Measurements from ENCODE around the gene KBTBD4. TPM values are rescaled to one million over a fixed set of nuclear protein-coding genes. Genes with fewer than 3 reads are reported as not detected.

Gene KBTBD4
- total RNA-seq, 1 experiment from 2014 or later = 42.8 TPM

DNA sequence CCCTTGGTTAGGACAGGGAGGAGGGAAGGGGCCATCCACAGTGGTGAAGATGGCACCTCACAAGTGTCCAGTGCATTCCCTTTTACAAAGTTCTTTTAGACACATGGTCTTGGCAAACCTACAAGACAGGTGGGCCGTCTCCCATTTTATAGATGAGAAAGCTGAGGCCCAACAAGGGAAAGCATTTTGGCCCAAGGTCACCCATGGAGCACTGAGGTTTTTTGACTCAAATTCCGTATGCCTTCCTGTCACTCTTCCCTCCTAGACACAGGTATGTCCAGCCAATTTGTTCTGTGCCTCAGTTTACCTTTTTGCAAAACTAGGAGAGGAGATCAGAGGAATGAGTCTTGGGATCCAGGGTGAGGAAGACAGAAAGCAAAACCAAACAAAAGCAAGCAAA is 14.2 kb upstream of the KBTBD4 start:
- no peak for DNase-seq (ENCODE audit: low spot score)
- no peaks in the 10 kb centered on the region for H3K4me1 ChIP-seq (ENCODE audit: insufficient read depth, low read length, poor library complexity, severe bottlenecking)
- H3K9me3 ChIP-seq (ENCODE audit: low read depth, low read length, poor library complexity, severe bottlenecking) = no peaks in the 10 kb centered on the region
- TF ChIP-seq EZH2 (IDR thresholded peaks at IDR 0.05; ENCODE audit: borderline replicate concordance, low read depth, low read length, poor library complexity, severe bottlenecking) = no peak
- TF ChIP-seq, protein P1, sequence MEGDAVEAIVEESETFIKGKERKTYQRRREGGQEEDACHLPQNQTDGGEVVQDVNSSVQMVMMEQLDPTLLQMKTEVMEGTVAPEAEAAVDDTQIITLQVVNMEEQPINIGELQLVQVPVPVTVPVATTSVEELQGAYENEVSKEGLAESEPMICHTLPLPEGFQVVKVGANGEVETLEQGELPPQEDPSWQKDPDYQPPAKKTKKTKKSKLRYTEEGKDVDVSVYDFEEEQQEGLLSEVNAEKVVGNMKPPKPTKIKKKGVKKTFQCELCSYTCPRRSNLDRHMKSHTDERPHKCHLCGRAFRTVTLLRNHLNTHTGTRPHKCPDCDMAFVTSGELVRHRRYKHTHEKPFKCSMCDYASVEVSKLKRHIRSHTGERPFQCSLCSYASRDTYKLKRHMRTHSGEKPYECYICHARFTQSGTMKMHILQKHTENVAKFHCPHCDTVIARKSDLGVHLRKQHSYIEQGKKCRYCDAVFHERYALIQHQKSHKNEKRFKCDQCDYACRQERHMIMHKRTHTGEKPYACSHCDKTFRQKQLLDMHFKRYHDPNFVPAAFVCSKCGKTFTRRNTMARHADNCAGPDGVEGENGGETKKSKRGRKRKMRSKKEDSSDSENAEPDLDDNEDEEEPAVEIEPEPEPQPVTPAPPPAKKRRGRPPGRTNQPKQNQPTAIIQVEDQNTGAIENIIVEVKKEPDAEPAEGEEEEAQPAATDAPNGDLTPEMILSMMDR (conservative IDR thresholded peaks at IDR 0.05; ENCODE audit: low read depth, low read length) = no peak
- H3K27me3 ChIP-seq (replicated peaks; ENCODE audit: insufficient read depth, low read depth, low read length, poor library complexity) = peaks cover 32% of the 10 kb centered on the region
- H3K27ac ChIP-seq (ENCODE audit: low read depth, low read length, poor library complexity, severe bottlenecking) = no peak overlapping the region
- no TSS peak for BruUV-seq (replicated peaks)
- CTCF ChIA-PET = no interaction called here
- no peaks in the 10 kb centered on the region for H3K36me3 ChIP-seq (ENCODE audit: insufficient read depth, low read length, poor library complexity, severe bottlenecking)
- POLR2A ChIA-PET (ENCODE audit: low non-redundant PET) = interaction anchor here (0.7 kb wide), 1 partner anchor 168 kb away, joined by 4 read pairs; no protein-coding TSS in a partner anchor
- intact Hi-C loops (cut with micrococcal nuclease; ENCODE audit: unreplicated experiment) = no loop called here
- H3K4me3 ChIP-seq (ENCODE audit: low read depth, low read length, poor library complexity, severe bottlenecking) = no peak overlapping the region

- no peak for TF ChIP-seq EZH2 (IDR thresholded peaks at IDR 0.05; ENCODE audit: borderline replicate concordance, low read depth, low read length, poor library complexity, severe bottlenecking)
- ChIA-PET CTCF (interaction anchor here (0.5 to 0.7 kb wide), 2 partner anchors 39 to 66 kb away, joined by 3 to 5 read pairs; no protein-coding TSS in a partner anchor), POLR2A (ENCODE audit: low non-redundant PET) (no interaction called here)
- no peak overlapping the region for H3K27ac ChIP-seq (ENCODE audit: low read depth, low read length, poor library complexity, severe bottlenecking)
- DNase-seq (ENCODE audit: low spot score) = no peak
- no peaks in the 10 kb centered on the region for H3K4me1 ChIP-seq (ENCODE audit: insufficient read depth, low read length, poor library complexity, severe bottlenecking)
- peaks cover 32% of the 10 kb centered on the region for H3K27me3 ChIP-seq (replicated peaks; ENCODE audit: insufficient read depth, low read depth, low read length, poor library complexity)
- no peak overlapping the region for H3K4me3 ChIP-seq (ENCODE audit: low read depth, low read length, poor library complexity, severe bottlenecking)
- H3K36me3 ChIP-seq (ENCODE audit: insufficient read depth, low read length, poor library complexity, severe bottlenecking) = no peaks in the 10 kb centered on the region
- BruUV-seq (replicated peaks) = no TSS peak
- intact Hi-C loops (cut with micrococcal nuclease; ENCODE audit: unreplicated experiment) = no loop called here
- H3K9me3 ChIP-seq (ENCODE audit: low read depth, low read length, poor library complexity, severe bottlenecking) = no peaks in the 10 kb centered on the region
Measured at GRCh38 chr11:47592251-47592650, 13.5 kb upstream of the KBTBD4 start.

DNA sequence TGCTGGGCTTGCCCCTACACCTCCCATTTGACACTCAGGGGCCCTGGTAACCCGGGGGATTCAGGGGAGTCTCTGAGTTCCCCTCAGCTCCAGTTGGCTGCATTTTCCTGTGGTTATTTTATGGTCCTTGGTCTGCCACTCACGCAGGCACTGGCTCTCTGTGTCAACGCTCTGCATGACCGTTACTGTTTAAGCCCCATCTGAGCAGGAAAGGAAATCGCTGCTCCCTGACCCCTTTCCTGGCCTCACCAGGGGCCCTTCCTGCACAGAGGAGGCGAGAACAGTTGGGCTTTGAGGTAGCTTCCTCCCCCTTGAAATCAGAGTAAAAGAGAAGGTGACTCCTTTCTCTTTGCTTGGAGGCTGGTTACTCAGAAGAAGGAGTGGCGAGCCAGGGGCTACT is 13.0 kb upstream of the KBTBD4 start:
- no TSS peak for BruUV-seq (replicated peaks)
- ChIA-PET CTCF (interaction anchor here (0.5 to 0.7 kb wide), 4 partner anchors 38 to 137 kb away, joined by 3 to 6 read pairs (median 4); no protein-coding TSS in a partner anchor), POLR2A (ENCODE audit: low non-redundant PET) (no interaction called here)
- H3K9me3 ChIP-seq (ENCODE audit: low read depth, low read length, poor library complexity, severe bottlenecking) = no peaks in the 10 kb centered on the region
- no peaks in the 10 kb centered on the region for H3K4me1 ChIP-seq (ENCODE audit: insufficient read depth, low read length, poor library complexity, severe bottlenecking)
- no peak overlapping the region for H3K27ac ChIP-seq (ENCODE audit: low read depth, low read length, poor library complexity, severe bottlenecking)
- intact Hi-C loops (cut with micrococcal nuclease; ENCODE audit: unreplicated experiment) = no loop called here
- DNase-seq (ENCODE audit: low spot score) = no peak
- H3K36me3 ChIP-seq (ENCODE audit: insufficient read depth, low read length, poor library complexity, severe bottlenecking) = no peaks in the 10 kb centered on the region
- peaks cover 32% of the 10 kb centered on the region for H3K27me3 ChIP-seq (replicated peaks; ENCODE audit: insufficient read depth, low read depth, low read length, poor library complexity)
- TF ChIP-seq EZH2 (IDR thresholded peaks at IDR 0.05; ENCODE audit: borderline replicate concordance, low read depth, low read length, poor library complexity, severe bottlenecking) = no peak
- TF ChIP-seq, protein P1 (conservative IDR thresholded peaks at IDR 0.05; ENCODE audit: low read depth, low read length) = no peak
- H3K4me3 ChIP-seq (ENCODE audit: low read depth, low read length, poor library complexity, severe bottlenecking) = no peak overlapping the region

Measured in A673 (cell line).